ENCODE measurements around the gene TANC2.

DNA sequence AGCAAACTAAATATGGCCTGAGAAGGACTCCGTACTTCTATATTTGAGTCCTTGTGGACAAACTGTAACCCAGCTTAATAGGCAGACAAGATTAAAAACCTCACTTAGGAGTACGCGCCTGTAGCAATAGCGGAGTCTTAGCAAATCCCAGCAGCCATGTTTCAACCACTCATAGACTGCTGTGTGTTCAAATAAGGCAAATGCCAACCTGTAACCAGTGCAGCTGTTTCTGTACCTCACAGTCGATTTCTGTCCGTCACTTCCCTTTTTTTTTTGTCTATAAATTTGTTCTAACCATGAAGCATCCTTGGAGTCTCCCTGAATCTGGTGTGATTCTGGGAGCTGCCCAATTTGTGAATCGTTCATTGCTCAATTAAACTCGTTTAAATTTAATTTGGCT lies 30.2 kb downstream of the TANC2 start:
- TF ChIP-seq, protein P1, sequence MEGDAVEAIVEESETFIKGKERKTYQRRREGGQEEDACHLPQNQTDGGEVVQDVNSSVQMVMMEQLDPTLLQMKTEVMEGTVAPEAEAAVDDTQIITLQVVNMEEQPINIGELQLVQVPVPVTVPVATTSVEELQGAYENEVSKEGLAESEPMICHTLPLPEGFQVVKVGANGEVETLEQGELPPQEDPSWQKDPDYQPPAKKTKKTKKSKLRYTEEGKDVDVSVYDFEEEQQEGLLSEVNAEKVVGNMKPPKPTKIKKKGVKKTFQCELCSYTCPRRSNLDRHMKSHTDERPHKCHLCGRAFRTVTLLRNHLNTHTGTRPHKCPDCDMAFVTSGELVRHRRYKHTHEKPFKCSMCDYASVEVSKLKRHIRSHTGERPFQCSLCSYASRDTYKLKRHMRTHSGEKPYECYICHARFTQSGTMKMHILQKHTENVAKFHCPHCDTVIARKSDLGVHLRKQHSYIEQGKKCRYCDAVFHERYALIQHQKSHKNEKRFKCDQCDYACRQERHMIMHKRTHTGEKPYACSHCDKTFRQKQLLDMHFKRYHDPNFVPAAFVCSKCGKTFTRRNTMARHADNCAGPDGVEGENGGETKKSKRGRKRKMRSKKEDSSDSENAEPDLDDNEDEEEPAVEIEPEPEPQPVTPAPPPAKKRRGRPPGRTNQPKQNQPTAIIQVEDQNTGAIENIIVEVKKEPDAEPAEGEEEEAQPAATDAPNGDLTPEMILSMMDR (IDR thresholded peaks at IDR 0.05) = no peak
- TF ChIP-seq POLR2A (IDR thresholded peaks at IDR 0.05) = no peak

Measured in breast epithelium (tissue), 3 donors.